Measurements from ENCODE around the gene CHST11.

- TF ChIP-seq POLR2A (IDR thresholded peaks at IDR 0.05) (no peak), CTCF (IDR thresholded peaks at IDR 0.05) (no peak)
Observed at GRCh38 chr12:104520242-104520900, 63.6 kb downstream of the CHST11 start.
